ENCODE measurements around the gene TMX1. TPM values are rescaled to one million over a fixed set of nuclear protein-coding genes. Genes with fewer than 3 reads are reported as not detected.

TMX1 gene
- total RNA-seq, 1 donor from 2014 or later: 76.2 TPM

DNA sequence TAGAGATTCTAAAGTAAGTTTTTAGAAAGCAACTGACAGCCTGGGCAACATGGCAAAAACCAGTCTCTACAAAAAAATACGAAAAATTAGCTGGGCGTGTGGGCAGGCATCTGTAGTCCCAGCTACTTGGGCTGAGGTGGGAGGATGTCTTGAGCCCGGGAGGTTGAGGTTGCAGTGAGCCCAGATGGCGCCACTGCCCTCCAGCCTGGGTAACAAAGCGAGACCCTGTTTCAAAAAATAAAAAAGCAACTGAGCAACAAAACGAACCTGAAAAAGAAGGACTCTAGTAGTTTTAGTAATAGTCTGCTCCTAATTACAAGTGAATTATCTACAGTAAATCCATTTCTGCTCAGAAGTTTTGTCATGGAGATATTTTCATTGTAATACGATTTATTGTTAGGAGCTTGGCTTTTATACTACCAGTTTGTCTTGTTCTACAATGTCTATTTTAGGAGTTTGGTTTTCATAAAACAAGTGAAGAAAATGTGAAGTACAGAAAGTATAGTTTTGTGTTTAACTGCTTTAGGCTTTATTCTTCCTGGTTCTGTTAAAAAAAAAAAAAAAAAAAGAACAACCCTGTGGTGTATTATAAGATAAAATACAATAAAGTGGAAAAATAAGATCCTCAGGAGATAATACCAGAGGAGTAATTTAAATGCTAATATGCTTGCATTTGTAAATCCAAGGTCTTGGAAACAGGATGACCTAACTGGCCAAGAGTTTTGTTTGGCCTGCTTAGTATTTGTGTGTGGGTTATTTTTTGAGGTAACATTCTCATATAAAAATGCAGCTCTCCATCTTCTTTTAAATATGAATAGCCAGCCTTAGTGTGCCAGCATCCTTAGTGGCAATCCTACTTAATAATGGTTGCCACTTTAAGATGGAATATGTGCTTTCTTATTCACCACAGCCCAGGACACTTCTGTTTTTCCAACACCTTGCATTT, 2.8 kb downstream of the TMX1 start:
- no peak for DNase-seq (ENCODE audit: low read depth)

DNA sequence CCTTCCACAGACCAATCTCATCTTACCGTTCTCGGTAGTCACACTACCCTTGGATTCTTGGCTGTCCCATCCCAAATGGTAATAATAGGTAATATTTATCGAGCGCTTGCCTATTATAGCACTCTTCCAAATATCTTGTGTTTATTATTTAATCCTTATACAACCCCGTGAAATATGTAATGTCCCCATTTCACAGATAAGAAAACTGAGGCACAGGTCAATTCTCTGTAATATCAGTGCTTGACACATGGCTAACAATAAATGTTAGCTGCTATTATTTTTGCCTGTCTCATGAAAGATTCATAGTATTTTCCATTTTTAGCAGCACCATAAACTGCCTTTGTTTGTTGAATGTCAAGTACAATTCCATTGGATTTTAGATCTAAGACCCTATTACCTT, 4.5 kb downstream of the TMX1 start:
- DNase-seq (ENCODE audit: low read depth): no peak

DNA sequence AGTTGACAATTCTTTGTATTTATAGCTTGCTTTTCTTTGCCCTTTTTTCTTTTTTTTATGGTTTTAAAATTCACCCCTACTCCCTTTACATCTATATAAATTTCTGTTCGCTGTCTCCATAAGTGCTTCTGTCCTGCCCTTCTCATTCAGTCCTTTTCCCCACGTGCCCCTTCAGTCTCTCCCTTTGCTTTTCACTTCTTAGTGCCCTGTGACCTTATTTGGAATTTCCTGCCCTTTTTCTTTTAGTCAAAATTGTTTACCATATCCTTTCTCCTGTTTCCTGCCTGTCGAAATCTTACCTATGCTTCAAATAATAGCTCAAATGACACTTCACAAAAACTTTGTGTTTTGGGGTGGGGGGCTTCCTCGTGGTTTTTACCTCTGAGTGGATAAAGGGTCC, 6.0 kb downstream of the TMX1 start:
- no peak for DNase-seq (ENCODE audit: low read depth)

DNA sequence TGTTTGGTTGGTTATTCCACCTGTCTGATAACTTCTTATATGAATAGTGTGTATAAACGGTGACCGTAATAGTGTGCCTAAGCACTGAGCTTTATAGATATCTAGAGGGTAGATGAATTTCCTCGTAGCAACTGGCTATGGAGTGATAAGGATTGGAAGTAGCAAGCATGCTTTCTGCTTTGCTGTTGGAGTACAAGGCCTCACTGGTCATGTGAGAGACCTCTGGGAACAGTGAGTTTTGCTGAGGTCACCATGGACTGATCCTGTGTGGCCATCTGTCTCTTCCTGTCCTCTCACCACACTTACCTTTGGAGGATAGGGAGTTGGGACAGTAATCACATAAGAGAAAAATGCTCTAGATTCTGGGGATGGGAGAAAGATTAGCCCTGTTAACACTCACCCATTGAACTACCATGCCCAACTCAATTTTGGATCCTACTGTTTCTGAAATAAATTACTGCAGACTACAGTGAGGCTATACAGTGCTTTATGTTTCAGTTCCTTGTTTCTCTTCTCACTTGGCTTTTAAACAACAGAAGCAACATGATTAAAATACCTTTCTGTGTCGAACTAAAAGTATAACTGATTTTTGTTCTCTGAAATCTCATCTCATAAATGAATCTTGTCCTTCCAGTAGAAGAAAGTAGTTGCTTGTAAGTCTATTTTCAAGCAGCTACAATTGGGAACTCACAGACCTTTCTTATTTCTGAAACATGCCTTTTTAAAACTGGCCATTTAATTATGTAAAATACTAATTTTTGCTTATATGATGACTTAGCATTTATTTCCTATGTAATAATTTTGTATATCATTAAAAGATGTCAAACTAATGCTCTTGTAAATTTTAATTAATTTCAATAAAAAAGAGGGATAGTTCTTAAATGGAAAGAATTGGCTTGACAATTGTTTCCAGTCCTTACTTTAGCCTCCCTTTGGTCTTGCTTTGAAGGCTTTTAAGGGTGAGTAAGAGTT, 8.3 kb downstream of the TMX1 start:
- peak; percentile 6 for DNase-seq (ENCODE audit: low read depth)

DNA sequence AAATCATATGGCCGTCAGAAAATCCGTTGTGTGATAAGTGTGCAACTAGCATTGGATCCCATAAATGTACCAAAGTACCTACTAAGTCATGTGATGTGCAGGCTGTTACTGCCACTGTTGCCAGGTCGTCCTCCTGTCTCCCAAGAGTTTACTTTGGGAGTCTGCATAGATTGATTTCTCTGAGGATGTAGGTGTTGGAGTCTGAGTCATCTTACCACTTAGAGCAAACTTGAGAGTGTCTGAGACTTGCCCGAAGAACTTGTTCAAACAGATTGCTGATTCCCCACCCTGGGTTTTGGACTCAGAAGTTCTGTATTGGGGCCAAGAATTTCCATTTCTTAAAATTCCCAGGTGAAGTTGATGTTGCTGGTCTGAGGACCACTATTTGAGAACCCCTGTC, 11.4 kb downstream of the TMX1 start:
- no peak for DNase-seq (ENCODE audit: low read depth)

DNA sequence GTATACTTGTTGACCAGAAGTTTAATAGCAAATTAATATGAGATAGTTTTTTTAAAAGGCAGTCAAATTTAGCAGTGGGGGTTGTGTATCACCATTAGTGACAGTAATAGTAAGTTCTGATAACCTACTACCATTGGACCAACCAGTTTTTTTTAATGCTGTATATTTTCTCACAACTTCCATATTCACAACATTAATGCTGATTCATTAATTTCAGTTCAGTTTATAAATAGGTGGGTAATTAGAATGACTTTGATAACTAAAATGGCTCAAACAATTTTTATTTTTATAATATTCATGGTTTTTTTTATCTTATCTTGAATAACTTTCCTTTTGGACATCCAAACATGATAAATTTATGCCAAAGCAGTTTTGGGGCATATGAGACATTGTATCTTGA, 13.8 kb downstream of the TMX1 start:
- no peak for DNase-seq (ENCODE audit: low read depth)

DNA sequence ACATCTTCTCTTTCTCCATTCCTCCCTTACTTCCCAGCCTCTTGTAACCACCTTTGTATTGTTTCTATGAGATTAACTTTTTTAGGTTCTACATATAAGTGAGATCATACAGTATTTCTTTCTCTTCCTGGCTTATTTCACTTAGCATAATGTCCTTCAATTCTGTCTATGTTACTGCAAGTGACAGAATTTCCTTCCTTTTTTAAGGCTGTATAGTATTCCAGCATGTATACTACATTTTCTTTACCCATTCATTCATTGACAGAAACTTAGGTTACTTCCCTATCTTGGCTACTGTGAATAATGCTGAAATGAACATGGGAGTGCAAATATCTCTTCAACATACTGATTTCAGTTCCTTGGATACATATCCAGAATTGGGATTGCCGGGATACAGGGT, 18.2 kb downstream of the TMX1 start:
- no peak for DNase-seq (ENCODE audit: low read depth)

DNA sequence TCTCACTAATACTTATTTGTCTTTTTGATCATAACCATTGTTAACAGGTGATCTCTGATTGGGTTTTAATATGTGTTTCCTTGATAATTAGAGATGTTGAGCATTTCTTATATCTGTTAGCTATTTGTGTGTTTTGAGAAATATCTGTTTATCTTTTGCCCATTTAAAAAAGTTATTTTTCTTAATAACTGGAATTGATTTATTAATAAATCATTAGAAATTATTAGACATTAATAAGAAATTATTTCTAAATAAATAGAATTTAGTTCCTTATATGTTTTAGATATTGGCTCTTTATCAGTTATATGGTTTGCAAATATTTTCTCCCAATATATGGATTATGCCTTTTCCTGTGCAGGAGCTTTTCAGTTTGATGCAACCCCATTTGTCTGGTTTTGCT, 18.7 kb downstream of the TMX1 start:
- no peak for DNase-seq (ENCODE audit: low read depth)

DNA sequence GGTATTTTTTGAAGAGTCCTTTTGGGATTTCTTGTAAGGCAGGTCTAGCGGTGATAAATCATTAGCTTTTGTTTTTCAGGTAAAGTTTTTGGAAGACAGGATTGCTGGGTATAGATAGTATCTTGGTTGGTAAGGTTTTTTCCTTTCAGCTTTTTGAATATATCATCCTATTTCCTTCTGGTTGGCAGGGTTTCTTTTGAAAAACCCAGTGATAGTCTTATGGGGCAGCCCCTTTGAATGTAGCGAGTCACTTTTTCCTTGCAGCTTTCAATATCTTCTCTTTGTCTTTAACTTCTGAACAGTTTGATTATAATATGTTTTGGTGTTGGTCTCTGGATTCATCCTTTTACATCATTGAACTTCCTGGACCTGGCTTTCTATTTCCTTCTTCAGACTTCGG, 20.2 kb downstream of the TMX1 start:
- no peak for DNase-seq (ENCODE audit: low read depth)

DNA sequence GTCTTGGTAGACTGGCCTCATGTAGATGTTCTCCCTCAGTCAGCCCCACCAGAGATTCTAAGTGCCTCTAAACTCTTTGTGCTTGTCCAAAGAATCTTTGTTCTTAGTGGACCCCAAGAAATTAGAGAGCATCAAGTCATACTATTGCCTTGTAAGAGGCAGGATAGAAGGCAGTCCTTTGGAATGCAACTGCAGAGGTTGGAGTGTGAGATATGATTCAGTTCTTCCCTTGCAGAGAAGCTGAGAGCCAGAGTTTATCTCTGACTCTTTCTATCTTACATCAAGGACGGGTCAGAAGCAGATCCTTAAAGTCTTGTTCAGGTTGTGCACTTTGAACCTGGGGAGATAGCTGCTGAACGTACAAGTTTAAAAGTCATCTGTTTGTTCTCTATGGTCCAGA, 21.1 kb downstream of the TMX1 start:
- DNase-seq (ENCODE audit: low read depth): no peak

DNA sequence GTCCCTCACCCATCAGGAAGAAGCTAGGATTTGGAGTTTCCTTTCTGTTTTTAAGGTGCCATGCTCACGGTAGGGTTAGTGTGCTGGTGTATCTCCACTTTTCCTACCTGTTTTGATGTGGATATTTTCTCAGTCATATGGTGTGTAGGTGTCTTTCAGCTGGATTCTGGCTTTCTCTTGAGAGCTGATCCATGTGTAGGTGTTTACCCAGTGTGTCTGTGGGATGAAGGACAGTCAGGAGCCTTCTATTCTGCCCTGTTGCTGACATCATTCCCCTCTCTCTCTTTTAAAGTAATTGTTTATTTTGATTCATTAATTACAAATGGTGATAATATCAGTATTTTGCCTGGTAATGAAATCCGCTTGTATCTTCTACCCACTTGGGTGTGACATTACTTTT, 22.8 kb downstream of the TMX1 start:
- no peak for DNase-seq (ENCODE audit: low read depth)

DNA sequence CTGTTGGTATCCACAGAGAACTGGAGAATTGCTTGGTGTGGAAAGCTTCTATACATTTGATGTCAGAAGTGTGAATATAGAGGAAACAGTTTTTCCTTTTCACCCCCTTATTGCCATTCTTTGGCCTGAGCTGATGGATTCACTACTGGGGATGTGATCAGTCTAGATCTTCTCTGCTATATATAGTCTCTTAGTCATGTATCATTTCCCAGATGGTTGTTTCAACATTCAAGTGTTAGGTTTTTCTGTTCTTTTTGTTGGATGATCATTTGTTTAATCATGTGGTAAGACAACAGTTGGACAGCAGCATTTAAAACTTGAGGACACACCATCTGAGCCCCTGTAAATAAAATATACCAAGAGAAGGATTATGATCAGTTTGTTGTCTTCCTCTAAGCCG, 29.6 kb downstream of the TMX1 start:
- no peak for DNase-seq (ENCODE audit: low read depth)

DNA sequence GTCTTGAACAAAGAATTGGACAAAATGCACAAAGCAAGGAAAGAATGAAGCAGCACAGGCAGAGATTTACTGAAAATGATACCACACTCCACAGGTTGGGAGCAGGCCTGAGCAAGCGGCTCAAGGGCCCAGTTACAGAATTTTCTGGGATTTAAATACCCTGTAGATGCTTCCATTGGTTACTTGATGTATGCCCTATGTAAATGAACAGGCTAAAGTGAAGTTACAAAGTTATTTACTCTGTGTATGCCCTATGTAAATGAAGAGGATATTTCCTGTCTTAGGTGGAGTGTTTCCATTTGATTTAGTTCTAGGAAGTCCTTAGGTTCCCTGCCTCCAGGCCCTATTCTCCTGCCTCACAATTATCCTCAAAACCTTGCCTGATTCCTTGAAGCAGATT, 36.6 kb downstream of the TMX1 start:
- DNase-seq (ENCODE audit: low read depth): no peak

DNA sequence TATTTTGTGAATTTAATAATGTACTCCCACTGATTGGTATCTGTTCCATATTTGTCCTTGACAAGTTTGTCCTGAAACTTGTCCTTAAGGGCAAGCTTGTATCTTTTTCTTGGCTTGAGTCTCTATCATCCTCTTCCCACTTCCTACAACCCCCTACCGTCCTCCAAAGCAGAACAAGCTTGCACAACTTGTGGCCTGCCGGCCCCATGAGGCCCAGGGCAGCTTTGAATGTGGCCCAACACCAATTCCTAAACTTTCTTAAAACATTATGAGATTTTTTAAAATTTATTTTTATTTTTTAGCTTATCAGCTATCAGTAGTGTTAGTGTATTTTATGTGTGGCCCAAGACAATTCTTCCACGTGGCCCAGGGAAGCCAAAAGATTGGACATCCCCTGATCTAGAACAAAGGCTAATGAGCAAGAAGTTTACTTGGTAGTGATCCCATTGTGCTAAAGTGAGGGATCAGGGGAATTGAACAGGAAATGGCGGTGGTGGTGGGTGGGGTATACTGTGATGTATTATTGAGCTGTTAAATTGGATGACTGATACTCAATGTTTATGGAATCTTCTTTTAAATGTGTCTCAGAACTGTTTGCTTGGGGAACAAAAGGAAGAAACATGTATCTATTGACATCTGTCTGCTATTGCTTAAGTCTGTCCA, 37.8 kb downstream of the TMX1 start:
- DNase-seq (ENCODE audit: low read depth): no peak

DNA sequence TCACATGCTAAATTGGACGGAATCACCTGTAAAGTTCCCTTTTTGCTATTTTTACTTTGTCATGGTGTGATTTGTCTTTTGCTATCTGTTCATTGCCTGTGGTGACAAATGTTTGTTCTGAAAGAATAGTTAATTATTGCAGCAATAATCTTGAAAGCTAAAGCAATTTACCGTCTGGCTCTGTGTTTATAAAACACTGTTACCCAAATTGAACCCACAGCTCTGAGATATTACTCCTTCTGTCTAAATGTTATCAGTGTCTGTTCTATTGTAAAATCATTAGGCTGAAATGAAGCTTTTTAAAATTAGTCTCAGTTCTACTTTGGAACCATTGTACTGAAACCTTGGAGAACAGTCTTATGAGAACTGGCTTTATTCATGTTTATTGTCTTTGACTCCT, 42.5 kb downstream of the TMX1 start:
- no peak for DNase-seq (ENCODE audit: low read depth)

DNA sequence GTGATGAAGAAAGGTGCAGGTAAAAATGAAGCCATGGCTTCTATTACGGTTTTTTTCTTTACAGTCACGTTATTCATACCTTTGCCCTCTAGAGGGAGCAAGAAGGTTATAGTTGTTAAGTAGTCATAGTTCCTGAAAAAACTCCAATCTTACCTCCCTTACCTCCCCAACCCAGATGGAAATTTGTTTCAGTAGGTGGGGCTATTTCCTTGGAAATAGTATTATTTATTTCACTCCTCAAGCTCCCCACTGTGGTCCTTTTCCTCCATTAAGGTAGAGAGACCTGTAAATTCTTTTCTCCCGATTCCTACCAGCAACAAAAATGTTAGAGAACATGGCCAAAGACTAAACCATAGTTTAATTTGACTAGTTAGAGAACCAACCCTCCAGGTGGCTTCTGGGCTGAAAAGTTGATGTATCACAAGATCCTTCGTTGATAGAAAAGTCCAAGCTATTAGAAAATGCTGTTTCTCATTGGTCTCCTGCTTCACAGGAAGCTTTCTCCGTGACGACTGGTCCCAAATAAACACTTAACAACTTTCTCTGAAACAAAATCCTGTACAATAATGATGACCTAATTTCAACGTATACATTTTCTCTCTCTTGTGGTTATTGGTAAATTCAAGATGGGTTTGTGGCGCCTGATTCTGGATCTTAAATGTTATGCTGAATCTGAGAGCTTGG, 43.5 kb downstream of the TMX1 start:
- peak; percentile 90 for DNase-seq (ENCODE audit: low read depth)

DNA sequence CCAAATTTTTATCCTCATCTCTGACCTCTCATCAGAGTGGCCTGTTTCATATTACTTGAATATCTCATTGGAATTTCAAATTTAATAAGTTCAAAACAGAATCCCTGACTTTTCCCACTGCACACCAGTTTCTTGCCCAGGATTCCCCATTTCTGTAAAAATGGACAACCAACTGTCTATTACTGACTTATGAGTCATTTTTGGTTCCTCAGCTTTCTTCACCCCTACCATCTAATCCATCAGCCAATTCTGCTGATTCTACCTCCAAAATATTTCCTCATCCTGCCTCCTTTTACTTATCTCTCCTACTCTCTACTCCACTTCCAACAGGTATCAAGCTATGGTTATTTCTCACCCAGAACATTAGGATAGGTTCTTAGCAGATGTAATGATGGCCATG, 44.2 kb downstream of the TMX1 start:
- no peak for DNase-seq (ENCODE audit: low read depth)

DNA sequence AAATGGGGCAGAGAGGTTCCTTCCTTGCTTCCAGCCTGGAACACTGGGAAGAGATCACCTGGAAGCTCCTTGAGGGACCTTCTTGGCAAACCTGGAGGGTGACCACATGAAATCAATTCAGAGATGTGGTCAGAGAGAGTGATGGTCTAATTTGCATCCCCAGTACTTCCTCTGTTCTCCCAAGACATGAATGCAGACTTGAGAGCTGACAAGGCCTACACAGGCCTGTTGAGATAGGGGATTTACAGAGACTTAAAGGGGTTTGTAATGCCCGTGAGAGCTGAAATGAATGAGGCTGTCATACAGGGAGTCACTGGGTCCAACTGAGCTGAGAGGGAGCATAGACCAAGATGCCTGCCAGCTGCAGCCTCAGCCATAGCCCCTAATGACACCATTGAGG, 45.1 kb downstream of the TMX1 start:
- DNase-seq (ENCODE audit: low read depth): no peak

DNA sequence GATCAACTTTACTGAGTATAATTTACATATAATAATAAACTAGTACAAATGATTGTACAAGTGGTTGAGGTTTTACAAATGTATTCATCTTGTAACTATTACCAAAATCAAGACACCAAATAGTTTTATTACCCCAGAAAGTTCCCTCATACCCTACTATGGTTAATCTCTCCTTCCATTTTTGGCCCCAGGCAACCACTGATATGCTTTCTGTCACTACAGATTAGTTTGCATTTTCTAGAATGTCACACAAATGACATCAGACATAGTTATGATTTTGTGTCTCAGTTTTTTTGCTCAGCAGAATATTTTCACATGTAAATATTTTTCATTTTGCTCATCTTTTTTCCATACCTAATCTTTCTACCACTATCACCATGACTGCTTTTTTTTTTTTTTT, 49.1 kb downstream of the TMX1 start:
- no peak for DNase-seq (ENCODE audit: low read depth)

DNA sequence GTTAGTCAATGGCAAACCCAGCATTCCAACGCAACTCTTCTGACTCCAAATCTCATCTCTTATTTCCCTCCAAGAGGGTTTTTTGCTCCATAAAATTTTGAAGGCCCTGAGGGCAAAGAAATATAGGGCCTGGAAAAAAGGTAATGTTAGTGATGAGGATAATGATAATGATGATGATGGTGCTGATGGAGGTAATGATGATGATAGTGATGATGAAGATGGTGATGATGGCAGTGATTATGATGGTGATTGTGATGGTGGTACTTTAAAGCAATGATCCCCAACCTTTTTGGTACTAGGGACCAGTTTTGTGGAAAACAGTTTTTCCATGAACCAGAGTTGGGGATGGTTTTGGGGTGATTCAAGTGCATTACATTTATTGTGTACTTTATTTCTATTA, 50.1 kb downstream of the TMX1 start:
- DNase-seq (ENCODE audit: low read depth): no peak

DNA sequence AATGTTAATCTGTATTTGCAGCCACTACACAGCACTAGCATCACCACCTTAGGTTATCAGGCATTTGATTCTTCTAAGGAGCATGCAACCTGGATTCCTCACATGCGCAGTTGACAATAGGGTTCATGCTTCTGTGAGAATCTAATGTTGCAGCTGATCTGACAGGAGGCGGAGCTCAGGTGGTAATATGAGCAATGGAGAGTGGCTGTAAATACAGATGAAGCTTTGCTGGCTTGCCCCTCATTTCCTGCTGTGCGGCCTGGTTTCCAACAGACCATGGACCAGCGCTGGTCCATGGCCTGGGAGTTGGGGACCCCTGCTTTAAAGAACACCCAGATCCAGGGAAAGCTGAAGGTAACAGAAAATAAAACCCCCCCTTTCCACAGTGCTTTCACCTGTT, 51.0 kb downstream of the TMX1 start:
- DNase-seq (ENCODE audit: low read depth): no peak

Measured in myocyte (in vitro differentiated cells).